ENCODE measurements around the gene CUX1. TPM values are rescaled to one million over a fixed set of nuclear protein-coding genes. Genes with fewer than 3 reads are reported as not detected.
A peak's percentile ranks its signal among the peaks of the same experiment; 100 is the strongest.

Gene CUX1
- total RNA-seq: 10 to 100 TPM; 21.1 to 22.4 TPM

- Mint-ChIP-seq H3K9me3 (no peaks in the 10 kb centered on the region), H3K27me3 (peaks cover 17% of the 10 kb centered on the region), H3K27ac (no peak within 1 kb of the TSS), H3K4me1 (peaks cover 15% of the 10 kb centered on the region), H3K4me3 (peak within 1 kb of the TSS; percentile 62), H3K36me3 (ENCODE audit: low read depth) (no peaks in the 10 kb centered on the region)
- CTCF ChIA-PET: interaction anchor here (0.6 to 1.3 kb wide), 3 partner anchors 25 to 75 kb away, joined by 3 to 4 read pairs (median 3); no protein-coding TSS in a partner anchor
- POLR2A ChIA-PET: interaction anchor here (0.6 to 1.5 kb wide), 3 partner anchors 12 to 179 kb away, joined by 3 to 6 read pairs (median 3); no protein-coding TSS in a partner anchor
- no peak for DNase-seq
Measured at GRCh38 chr7:101817471-101818286, at the start of gene CUX1. CUX1 (plus strand) TSS chr7:101817626; CDS start chr7:101817640, 14 bp downstream.

DNA sequence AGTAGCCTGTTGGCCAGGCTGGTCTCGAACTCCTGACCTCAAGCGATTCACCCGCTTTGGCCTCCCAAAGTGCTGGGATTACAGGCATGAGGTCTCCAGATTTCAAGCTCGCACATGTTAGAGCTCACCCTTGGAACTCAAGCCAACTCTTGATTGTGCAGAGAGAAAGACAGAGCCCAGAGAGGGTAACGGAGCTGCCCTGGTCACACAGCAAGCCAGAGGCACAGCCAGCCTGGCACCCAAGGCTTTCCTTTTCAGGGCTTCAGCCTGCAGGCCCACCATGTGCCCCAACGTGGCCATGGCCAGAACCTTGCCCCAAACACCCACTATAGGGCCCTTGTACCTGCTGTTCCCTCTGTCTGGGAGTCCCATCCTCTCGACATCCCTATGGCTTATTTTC is 49.1 kb upstream of the CUX1 start:
- POLR2A ChIA-PET: no interaction called here
- H3K4me1 Mint-ChIP-seq: no peaks in the 10 kb centered on the region
- CTCF ChIA-PET: no interaction called here
- no peak overlapping the region for H3K4me3 Mint-ChIP-seq
- no peak for DNase-seq
- peaks cover 2% of the 10 kb centered on the region for H3K27me3 Mint-ChIP-seq
- H3K36me3 Mint-ChIP-seq (ENCODE audit: low read depth): no peaks in the 10 kb centered on the region
- H3K27ac Mint-ChIP-seq: no peak overlapping the region
- no peaks in the 10 kb centered on the region for H3K9me3 Mint-ChIP-seq

- ChIA-PET POLR2A (no interaction called here), CTCF (interaction anchor here (0.7 kb wide), 1 partner anchor 9 kb away, joined by 5 read pairs; no protein-coding TSS in a partner anchor)
- H3K4me1 Mint-ChIP-seq: no peaks in the 10 kb centered on the region
Measured at GRCh38 chr7:101770466-101770865, 47.0 kb upstream of the CUX1 start.

DNA sequence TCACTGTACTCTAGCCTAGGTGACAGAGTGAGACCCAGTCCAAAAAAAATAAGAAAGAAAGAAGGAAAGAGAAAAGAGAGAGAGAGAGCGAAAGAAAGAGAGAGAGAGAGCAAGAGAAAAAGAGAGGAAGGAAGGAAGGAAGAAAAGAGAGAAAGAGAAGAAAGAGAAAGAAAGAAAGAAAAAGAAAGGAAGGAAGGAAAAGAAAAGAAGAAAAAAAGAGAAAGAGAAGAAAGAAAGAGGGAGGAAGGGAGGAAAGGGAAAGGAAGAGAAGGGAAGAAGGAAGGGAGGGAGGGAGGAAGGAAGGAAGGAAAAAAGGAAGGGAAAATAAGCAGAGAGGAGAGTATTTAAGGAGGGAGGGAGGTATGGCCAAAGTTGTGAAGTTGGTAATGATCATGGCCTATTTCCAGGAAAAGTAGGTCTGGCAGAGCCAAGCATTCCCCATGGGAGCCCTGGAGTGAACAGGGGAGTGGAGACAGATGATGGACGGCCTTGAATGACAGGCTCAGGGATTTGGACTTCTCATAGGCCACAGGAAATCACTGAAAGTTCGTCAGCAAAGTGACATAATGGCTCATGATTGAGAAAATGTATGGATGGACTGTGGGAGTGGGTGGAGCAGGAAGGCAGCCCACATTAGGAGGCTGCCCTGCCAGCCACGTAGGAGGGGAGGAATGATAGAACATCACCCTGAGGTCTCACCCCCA is 44.8 kb upstream of the CUX1 start:
- no peak overlapping the region for H3K4me3 Mint-ChIP-seq
- no peak for DNase-seq
- ChIA-PET CTCF (no interaction called here), POLR2A (no interaction called here)
- H3K27ac Mint-ChIP-seq: no peak overlapping the region
- H3K4me1 Mint-ChIP-seq: no peaks in the 10 kb centered on the region
- H3K27me3 Mint-ChIP-seq: peaks cover 7% of the 10 kb centered on the region
- H3K9me3 Mint-ChIP-seq: no peaks in the 10 kb centered on the region
- no peaks in the 10 kb centered on the region for H3K36me3 Mint-ChIP-seq (ENCODE audit: low read depth)

More at GRCh38 chr7:101770466-101770865, 47.0 kb upstream of the CUX1 start:
- no peak for DNase-seq
- Mint-ChIP-seq H3K36me3 (ENCODE audit: low read depth) (no peaks in the 10 kb centered on the region), H3K27me3 (peaks cover 6% of the 10 kb centered on the region), H3K9me3 (no peaks in the 10 kb centered on the region), H3K4me3 (no peak overlapping the region), H3K27ac (no peak overlapping the region)

GRCh38 chr7:101775181-101775580 is 42.2 kb upstream of the CUX1 start:
- Mint-ChIP-seq H3K4me3 (no peak overlapping the region), H3K4me1 (no peaks in the 10 kb centered on the region), H3K9me3 (no peaks in the 10 kb centered on the region), H3K27ac (no peak overlapping the region), H3K27me3 (peaks cover 9% of the 10 kb centered on the region), H3K36me3 (ENCODE audit: low read depth) (no peaks in the 10 kb centered on the region)
- ChIA-PET CTCF (no interaction called here), POLR2A (no interaction called here)
- DNase-seq: no peak

DNA sequence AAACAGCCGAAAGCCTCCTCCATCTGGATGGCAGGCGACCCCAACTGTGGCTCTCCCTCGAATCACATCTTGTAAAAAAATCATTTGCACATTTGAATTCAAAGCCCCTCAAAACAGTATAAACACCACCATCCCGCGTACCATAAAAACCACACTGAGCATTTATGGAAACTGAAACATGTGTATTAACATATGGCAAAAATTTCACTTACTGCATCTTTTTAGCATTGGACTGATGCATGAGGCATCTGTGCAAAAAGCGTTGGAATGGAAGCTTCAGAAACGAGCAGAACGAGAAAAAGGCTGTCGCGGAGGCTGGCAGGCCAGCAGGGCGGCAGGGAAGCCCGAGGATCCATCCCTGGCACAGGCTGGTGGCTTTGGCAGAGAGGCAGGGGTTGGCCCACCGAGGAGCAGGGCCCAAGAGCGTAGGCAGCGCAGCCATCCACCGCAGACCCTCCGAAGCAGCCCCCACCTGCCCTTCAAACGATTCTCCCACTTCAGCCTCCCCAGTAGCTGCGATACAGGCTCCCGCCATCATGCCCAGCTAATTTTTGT is 39.3 kb upstream of the CUX1 start:
- ChIA-PET POLR2A (no interaction called here), CTCF (no interaction called here)
- Mint-ChIP-seq H3K4me1 (no peaks in the 10 kb centered on the region), H3K27me3 (peaks cover 7% of the 10 kb centered on the region), H3K4me3 (no peak overlapping the region), H3K36me3 (ENCODE audit: low read depth) (no peaks in the 10 kb centered on the region), H3K27ac (no peak overlapping the region), H3K9me3 (no peaks in the 10 kb centered on the region)
- DNase-seq: no peak

GRCh38 chr7:101779267-101779666 is 38.2 kb upstream of the CUX1 start:
- Mint-ChIP-seq H3K9me3 (no peaks in the 10 kb centered on the region), H3K27ac (no peak overlapping the region)
- POLR2A ChIA-PET: no interaction called here

GRCh38 chr7:101780281-101780680 is 37.1 kb upstream of the CUX1 start:
- POLR2A ChIA-PET: no interaction called here
- CTCF ChIA-PET: no interaction called here
- Mint-ChIP-seq H3K36me3 (ENCODE audit: low read depth) (no peaks in the 10 kb centered on the region), H3K9me3 (no peaks in the 10 kb centered on the region), H3K27ac (no peak overlapping the region), H3K4me1 (no peaks in the 10 kb centered on the region), H3K4me3 (no peak overlapping the region), H3K27me3 (peaks cover 10% of the 10 kb centered on the region)
- no peak for DNase-seq

More at GRCh38 chr7:101779267-101779666, 38.2 kb upstream of the CUX1 start:
- CTCF ChIA-PET: interaction anchor here (0.6 kb wide), 1 partner anchor 9 kb away, joined by 5 read pairs; no protein-coding TSS in a partner anchor
- peaks cover 8% of the 10 kb centered on the region for H3K27me3 Mint-ChIP-seq
- H3K4me3 Mint-ChIP-seq: no peak overlapping the region
- H3K4me1 Mint-ChIP-seq: no peaks in the 10 kb centered on the region
- no peaks in the 10 kb centered on the region for H3K36me3 Mint-ChIP-seq (ENCODE audit: low read depth)
- DNase-seq: no peak

GRCh38 chr7:101781439-101781838 is 36.0 kb upstream of the CUX1 start:
- peaks cover 11% of the 10 kb centered on the region for H3K27me3 Mint-ChIP-seq
- DNase-seq: no peak
- no peaks in the 10 kb centered on the region for H3K9me3 Mint-ChIP-seq
- H3K4me3 Mint-ChIP-seq: no peak overlapping the region
- no peaks in the 10 kb centered on the region for H3K4me1 Mint-ChIP-seq
- CTCF ChIA-PET: no interaction called here
- no peaks in the 10 kb centered on the region for H3K36me3 Mint-ChIP-seq (ENCODE audit: low read depth)
- H3K27ac Mint-ChIP-seq: no peak overlapping the region
- POLR2A ChIA-PET: no interaction called here

GRCh38 chr7:101782476-101782875 is 35.0 kb upstream of the CUX1 start:
- Mint-ChIP-seq H3K9me3 (no peaks in the 10 kb centered on the region), H3K4me3 (no peak overlapping the region), H3K27me3 (peaks cover 11% of the 10 kb centered on the region), H3K36me3 (ENCODE audit: low read depth) (no peaks in the 10 kb centered on the region), H3K4me1 (no peaks in the 10 kb centered on the region), H3K27ac (no peak overlapping the region)
- DNase-seq: no peak
- POLR2A ChIA-PET: no interaction called here
- CTCF ChIA-PET: no interaction called here

DNA sequence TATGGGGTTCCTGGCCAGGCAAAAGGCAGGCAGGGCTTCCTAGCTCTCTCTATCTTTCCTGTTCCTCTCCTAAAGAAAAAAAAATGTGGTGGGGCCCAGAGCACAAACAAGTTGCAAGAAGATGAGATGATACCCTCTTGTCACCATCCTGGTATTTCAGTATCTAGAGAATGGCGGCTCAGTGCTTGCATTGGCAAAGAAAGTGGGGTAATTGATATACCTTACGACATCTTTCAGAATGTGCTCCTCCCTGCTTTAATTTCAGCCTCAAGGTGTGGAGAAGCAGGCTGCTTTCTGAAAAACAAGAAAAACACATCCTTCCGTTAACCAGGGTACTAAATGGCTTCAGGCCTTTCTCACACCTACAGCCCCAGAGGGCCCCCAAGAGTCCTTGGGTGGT is 34.5 kb upstream of the CUX1 start:
- ChIA-PET CTCF (no interaction called here), POLR2A (no interaction called here)
- no peaks in the 10 kb centered on the region for H3K36me3 Mint-ChIP-seq (ENCODE audit: low read depth)
- no peaks in the 10 kb centered on the region for H3K4me1 Mint-ChIP-seq
- H3K27me3 Mint-ChIP-seq: peaks cover 11% of the 10 kb centered on the region
- no peaks in the 10 kb centered on the region for H3K9me3 Mint-ChIP-seq
- H3K27ac Mint-ChIP-seq: no peak overlapping the region
- DNase-seq: no peak
- H3K4me3 Mint-ChIP-seq: no peak overlapping the region

DNA sequence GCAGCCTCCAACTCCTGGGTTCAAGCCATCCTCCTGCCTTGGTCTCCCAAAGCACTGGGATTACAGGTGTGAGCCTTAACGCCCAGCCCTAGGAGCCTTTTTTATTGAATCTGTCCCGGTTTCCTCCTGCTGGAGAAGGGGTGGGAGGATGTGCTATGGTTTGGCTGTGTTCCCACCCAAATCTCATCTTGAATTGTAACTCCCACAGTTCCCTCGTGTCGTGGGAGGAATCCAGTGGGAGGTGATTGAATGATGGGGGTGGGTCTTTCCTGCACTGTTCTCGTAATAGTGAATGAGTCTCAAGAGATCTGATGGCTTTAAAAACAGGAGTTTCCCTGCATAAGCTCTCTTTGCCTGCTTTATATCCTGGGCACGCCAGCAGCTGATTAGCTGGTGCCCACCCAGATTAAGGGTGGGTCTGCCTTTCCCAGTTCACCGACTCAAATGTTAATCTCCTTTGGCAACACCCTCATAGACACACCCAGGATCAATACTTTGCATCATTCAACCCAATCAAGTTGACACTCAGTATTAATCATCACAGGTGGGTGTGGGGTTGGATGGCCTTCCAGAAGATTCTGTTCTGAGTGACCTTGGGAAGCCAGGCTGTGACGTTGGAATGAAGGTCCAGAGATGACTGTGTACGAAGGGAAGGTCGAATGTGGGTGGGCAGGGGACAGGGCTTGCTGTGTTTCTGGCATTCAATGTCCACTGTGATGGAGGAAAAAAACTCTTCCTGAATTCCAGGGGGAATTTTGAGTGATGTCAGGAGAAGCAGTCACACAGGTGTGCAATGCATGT is 33.8 kb upstream of the CUX1 start:
- Mint-ChIP-seq H3K36me3 (ENCODE audit: low read depth) (no peaks in the 10 kb centered on the region), H3K27ac (no peak overlapping the region), H3K4me1 (no peaks in the 10 kb centered on the region), H3K27me3 (peaks cover 9% of the 10 kb centered on the region), H3K9me3 (no peaks in the 10 kb centered on the region), H3K4me3 (no peak overlapping the region)
- DNase-seq: no peak
- ChIA-PET CTCF (no interaction called here), POLR2A (no interaction called here)
